IPS DF 4.7 (cell line): ENCODE measurements around the gene CD6.

Experiments
- DNase-seq: peaks from one replicate; pipeline ENCODE4 v3.0.0-alpha.2; 2013; ENCODE audit warnings: low spot score; ENCODE audit errors: extremely low read depth

The CD6 gene

GRCh38 chr11:61008971-61009370 lies 37.5 kb downstream of the CD6 start:
- DNase-seq, result no peak

- DNase-seq, result no peak
These were observed 38.2 kb downstream of the CD6 start for GRCh38 chr11:61009392-61010275.

DNA sequence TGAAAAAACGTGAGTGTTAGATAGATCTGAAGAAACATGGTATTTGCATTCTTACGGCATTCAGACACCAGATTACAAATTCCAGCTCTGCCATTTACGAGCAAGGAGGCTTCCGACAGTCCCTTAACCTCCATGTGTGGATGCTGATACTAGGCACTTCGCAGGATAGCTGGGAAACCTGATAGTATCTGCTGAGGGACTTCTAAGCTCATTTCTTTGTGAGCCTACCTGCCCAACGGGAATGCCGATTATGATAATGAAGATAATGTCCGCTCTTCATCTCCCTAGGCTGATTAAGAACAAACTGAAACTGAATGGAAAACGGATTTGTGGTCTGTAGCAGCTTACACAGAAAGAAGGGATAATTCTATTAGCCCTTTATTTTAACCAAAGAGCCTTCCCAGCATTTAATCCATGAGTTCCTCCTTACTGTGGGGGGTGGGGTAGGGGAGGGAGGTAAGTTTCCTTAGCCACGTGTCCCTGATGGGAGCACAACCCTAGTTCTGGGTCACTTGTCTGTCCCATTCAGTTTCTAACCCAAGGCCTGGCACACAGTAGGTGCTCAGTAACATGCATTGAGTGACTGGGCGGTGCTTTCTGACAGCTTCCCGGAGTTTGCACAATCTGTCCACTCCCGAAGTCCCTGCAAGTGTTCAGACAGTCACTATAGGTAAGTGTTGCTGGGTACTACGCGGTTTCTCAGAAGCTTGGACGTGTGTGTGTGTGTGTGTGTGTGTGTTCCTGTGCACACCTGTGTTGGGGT lies 39.2 kb downstream of the CD6 start:
- no peak for DNase-seq

DNA sequence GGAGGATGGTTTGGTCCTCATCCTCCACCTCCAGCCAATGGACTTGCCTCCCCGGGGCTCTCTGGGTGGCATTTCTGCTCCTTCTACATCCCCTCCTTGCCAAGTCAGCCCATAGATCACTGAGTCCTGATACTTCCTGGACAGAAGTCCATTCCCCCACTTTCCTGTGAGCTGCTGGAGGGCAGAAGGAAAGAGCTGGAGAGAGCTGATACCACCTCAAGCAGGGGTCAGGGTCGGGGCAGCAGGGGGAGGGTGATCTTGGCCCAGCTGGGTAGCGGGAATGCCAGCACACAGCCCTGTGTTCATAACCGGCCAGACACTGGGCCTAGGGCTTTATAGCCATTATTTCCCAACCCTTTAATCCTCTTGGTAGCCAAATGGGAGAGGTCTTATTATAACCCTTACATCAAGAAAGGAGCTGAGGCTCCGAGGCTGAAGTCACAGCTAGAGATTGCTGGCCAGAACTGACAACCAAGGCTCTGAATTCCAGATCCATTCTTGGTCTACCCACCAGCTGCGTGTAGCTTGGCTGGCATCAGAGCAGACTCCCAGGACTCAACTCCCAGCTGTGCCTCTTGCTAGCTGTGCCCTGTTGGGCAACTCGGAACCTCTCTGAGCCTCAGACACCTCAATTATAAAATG lies 39.9 kb downstream of the CD6 start:
- no peak for DNase-seq

GRCh38 chr11:61011950-61012736 lies 40.7 kb downstream of the CD6 start:
- DNase-seq, result no peak

- no peak for DNase-seq
These were observed 41.3 kb downstream of the CD6 start for GRCh38 chr11:61012737-61013215.

DNA sequence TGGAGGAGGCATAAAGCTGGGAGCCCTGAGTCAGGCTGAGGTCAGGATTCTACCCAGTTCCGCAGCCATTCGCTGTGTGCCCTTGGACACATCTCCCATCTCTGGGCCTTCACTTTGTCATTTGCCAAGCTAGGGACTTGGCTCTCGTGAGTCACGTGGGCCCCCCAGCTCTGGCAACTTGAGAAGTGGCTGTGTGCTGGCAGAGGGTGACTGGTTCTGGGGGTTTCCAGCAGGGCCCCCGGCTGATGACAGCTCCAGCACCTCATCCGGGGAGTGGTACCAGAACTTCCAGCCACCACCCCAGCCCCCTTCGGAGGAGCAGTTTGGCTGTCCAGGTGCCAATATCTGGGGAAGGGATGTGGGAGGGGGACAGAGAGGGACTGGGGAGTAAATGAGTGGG lies 46.6 kb downstream of the CD6 start:
- no peak for DNase-seq

DNA sequence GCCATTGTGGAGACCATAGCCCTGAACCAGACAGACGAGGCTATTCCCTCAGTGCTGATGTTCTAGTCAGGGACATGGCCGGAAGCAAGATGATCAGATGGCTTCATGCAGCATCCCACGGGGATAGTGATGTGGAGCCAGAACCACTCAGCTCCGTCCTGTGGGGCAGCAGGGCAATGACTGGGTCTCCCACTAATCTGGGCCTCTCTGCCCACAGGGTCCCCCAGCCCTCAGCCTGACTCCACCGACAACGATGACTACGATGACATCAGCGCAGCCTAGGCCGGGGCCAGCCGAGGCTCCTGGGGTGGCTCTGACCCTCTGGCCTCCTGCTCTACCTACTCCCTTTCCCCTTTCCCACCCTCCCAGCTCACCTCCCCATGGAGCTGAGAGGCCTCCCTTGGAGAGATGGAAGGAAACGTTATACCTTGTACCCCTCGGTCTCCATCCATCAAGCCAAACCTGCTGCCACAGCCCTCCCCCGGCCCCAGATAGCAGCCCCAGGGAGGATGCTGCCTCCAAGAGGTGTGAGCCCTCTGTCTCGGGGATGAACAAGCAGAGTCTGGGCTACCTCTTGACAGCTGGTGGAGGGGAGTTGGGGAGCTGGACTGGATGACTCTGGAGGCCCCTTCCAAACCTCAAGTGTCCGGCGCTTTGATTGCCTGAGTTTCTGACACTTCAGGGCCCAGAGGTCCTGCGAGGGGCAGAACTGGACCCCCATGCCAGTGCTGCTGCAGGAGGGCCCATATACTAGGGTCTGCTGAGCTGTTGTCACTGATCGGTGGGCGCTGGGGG lies 47.8 kb downstream of the CD6 start:
- DNase-seq, result no peak

GRCh38 chr11:61019832-61020405 lies 48.4 kb downstream of the CD6 start:
- no peak for DNase-seq

GRCh38 chr11:61020551-61021235 lies 49.2 kb downstream of the CD6 start:
- no peak for DNase-seq

GRCh38 chr11:61021661-61022212 lies 50.3 kb downstream of the CD6 start:
- DNase-seq, result no peak

DNA sequence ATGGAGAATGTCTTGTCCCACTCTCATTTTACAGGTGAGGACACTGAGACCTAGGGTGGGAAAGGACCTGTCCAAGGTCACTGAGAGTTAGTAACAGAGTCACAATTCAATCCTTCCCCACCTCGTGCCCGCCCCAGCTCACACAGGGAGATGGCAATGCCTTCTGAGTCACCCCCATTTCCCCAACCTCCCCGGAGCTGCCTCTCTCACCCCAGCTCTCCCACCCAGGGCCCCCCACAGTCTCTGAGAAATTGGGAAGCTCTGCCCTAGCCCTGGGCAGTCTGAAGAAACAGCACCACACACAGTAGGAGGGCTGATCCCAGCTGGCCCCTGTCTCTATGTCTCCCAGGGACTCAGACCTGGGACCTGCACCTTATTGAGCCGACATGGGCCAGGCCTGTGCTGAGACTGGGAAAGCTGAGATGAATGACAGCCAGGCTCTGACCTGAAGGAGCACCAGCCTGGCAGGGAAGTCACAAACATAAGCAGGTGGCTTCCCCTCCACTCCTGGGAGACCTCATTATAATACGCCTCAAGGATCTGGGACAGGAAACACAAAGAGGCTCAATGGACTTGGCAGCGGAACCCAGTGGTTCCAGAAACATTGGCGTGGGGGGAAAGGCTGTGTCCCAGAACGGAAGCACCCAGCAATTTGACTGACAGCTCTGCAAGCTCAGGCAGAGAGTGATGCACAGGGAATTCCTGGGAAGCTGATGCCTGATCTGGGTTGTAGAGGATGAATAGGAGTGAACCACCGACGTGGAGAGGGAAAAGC lies 51.0 kb downstream of the CD6 start:
- no peak for DNase-seq

DNA sequence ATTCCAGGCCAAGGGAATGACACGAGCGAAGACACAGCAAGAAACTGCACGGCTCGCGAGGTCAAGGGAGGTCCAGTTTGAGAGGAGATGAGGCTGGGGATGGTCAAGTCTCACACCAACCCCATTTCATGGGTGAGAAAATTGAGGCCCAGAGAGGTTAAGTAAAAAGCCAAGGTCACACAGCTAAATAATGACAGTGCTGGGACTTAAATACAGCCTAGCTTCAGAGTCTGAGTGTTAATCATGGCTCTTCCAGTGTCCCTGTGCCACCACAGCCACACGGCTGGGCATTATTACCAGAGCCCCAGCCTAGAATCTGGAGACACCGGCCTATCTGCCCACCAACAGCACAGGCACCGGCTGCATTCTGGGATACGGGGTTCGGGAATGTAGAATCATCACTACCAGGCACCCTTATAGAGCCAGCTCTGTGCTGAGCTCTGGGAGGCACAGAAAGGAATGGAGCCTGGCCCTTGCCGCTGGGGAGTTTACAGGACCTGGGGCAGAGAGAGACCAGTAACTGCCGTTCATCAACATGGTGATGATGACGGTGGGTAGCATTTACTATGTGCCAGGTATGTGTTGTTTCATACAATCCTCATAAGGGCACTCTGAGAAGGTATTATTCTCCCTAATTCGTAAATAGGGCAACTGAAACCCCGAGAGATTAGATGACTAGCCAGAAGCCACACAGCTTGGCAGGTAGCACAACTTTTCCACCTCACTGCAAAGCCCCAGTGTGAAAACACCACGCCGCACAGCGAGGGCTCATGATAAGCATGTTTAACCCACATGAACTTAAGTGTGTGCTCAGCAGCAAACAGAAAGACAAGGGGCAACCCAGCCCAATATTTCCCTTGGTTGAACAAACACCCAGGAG lies 51.8 kb downstream of the CD6 start:
- DNase-seq, result no peak

DNA sequence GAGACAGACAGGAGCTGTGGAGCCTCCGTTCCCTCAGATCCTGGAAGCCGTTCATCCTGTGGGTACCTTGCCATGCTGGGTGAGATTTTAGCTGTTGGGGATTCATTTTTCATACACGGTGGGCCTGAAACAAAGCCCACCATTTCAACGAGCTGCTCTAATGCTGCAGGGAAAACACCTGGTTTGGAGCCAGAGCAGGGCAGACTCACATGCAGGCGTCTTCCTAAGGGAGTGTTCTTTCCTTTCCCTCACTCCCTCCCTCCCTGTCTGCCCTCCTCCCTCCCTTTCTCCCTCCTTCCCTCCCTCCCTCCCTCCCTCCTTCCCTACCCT lies 52.5 kb downstream of the CD6 start:
- no peak for DNase-seq

GRCh38 chr11:61024938-61025820 lies 53.7 kb downstream of the CD6 start:
- DNase-seq, result no peak

DNA sequence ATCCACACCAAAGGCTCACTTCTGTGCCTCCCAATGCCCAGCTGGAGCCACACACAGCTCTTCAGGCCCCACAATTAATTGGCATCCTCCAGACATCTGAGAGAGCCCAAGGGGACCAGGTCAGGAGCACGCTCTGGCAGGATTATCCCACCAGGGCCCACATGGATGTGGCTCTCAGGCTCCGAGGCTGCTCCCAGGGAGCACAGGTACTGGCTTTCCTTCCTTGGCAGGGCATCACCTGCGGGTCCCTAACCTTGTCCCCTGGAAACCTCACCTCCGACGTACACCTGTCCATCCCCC lies 54.3 kb downstream of the CD6 start:
- DNase-seq, result no peak
